Activated CD8-positive, alpha-beta memory T cell treated with anti-CD3 and anti-CD28 coated beads for 36 hours (primary cell): ENCODE data around the gene LCOR. TPM values are rescaled to one million over a fixed set of nuclear protein-coding genes. Genes with fewer than 3 reads are reported as not detected.

Experiments used
- CTCF ChIA-PET: fragments of 350-600 bp; sonication (Branson Sonifier 250); formaldehyde crosslinking; loops from one replicate; lab custom pipeline; 2021; ENCODE audit warnings: antibody characterized with exemption; lab: Charles Lee
- POLR2A ChIA-PET: fragments of 350-600 bp; sonication (Branson Sonifier 250); formaldehyde crosslinking; loops from one replicate; lab custom pipeline; 2021; ENCODE audit warnings: antibody characterized with exemption; lab: Charles Lee
- total RNA-seq, 2 experiments: library from RNA; stranded (reverse); gene quantifications; one replicate each; pipeline ENCODE4 v1.2.3, GENCODE V29; 2021

LCOR gene
- total RNA-seq, 2 experiments from 2014 or later: 24.9 to 29.2 TPM

DNA sequence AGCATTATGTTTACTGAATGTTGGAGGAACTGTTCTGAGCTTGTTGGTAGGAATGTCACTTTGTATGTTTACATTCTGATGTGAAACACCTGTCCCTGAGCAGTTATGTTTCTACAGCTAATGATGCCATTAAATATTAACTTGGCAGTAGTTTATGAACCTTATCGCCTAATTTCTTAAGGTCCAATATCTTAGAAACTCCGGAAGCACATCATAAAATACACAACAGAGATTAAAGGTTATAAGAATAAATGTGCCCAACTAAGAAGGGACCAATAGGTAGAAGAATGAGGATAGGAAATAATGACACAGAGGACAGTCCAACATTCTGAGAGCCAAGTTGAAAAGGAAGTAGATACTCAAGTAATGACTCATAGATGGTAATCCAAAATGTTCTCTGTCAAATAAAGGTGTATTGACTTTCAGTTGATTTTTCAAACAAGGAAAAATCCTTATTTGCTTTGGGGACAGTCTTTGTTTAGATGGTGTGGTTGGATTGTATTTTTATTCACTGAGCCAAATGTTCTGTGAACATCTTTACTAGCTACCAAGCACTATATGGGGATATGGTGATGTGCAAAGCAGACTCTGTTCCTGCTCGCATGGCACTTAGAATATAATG is 31.9 kb downstream of the LCOR start:
- ChIA-PET CTCF (interaction anchor here (0.6 kb wide), 1 partner anchor 421 kb away, joined by 3 read pairs; no protein-coding TSS in a partner anchor), POLR2A (interaction anchor here (0.6 kb wide), 1 partner anchor 27 kb away, joined by 3 read pairs; no protein-coding TSS in a partner anchor)

DNA sequence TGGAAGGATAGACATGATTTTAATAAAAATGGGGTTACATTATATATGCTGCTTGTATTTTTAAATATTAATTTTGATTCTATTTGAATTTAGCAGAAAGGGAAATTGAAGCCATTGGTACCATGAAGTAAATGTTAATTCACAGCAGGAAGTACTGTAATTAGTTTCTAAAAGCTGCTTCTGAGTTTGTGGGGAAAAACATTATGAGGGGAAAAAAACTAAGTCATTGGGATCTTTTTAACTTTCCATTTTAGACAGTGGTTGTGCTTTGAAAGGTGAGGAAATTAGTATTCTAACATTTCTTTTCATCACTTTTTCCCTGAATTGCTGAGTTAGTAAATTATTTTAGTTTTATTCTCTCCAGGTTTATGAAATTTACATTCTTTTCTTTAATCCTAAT is 41.0 kb downstream of the LCOR start:
- ChIA-PET POLR2A (no interaction called here), CTCF (no interaction called here)

DNA sequence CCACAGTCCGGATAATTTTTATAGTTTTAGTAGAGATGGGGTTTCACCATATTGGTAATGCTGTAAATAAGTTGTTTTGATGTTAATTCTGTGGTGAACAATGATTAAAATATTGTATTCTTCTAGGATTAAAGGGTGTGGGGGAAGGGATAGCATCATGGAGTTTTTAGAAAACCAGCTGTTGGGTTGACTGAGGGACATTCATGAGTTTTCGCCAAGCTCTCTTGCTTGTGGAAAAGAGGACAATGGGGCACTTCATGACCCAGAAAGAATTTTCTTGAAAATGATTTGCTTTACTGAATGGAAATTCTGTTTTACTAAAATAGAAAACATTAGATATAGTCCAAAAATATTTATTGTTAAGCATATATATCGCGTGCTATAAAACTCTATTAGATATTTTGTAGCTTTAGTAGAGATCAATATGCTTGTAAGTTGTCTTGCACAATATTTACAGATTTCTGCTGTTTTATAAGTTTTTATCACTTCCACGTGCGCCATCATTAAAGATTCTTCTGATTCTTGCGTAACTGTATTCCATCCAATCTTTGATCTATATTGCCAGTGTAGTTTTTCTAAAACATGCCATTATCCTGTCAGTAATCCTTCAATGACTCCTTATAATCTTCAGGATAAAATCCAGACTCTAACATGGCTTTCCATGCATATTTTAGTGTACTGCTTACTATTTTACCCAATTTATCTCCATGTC is 41.8 kb downstream of the LCOR start:
- POLR2A ChIA-PET: no interaction called here
- CTCF ChIA-PET: interaction anchor here (0.7 kb wide), 1 partner anchor 151 kb away, joined by 4 read pairs; no protein-coding TSS in a partner anchor

DNA sequence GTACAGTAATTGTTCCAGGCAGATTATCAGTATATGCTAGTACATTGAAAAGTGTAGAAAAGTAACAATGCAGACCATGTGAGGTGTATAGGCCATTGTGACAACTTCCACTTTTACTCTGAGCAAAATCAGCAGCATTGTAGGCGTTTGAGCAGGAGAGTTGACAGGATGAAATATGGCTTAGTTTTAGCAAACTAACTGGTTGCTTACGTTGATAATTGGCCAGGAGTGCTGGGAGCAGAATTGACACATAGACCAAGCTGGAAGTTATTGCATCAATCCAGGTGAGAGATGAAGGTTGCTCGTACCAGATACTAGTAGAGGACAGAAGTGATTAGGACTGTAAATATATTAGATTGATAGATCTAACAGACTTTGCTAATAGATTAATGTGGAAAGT is 46.0 kb downstream of the LCOR start:
- CTCF ChIA-PET: no interaction called here
- POLR2A ChIA-PET: no interaction called here

DNA sequence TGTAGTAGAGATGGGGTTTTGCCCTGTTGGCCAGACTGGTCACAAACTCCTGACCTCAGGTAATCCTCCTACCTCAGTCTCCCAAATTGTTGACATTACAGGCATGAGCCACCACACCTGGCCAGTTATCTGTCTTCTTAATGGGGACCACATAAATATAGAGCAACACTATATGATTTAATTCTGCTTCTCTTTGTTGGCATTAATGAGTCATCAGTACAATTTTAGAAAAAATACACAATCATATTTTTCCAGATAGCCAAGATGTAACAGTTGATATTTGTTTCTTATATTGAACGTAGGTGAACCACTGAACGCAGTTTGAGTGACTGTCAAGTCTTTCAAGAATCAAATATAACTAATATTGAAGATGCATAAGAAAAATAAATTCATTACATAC is 48.5 kb downstream of the LCOR start:
- POLR2A ChIA-PET: no interaction called here
- CTCF ChIA-PET: no interaction called here

- POLR2A ChIA-PET: no interaction called here
- CTCF ChIA-PET: interaction anchor here (1.1 kb wide), 1 partner anchor 15 kb away, joined by 4 read pairs; no protein-coding TSS in a partner anchor
These were observed 57.5 kb downstream of the LCOR start for GRCh38 chr10:96889415-96890171.

DNA sequence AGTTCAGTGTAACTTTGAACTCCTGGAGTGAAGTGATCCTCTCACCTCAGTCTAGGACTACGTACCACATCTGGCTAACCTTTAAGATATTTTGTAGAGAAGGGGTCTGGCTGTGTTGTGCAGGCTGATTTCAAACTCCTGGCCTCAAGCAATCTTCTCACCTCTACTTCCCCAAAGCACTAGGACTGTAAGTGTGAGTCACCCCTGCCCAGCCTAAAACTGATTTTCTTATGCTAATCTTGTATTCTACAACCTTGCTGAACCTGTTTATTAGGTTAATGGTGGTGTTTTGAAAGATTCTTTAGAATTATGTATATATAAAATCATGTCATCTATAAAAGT is 58.0 kb downstream of the LCOR start:
- ChIA-PET POLR2A (no interaction called here), CTCF (interaction anchor here (1.1 kb wide), 1 partner anchor 15 kb away, joined by 4 read pairs; no protein-coding TSS in a partner anchor)

- CTCF ChIA-PET: interaction anchor here (1.1 kb wide), 1 partner anchor 16 kb away, joined by 4 read pairs; no protein-coding TSS in a partner anchor
- POLR2A ChIA-PET: no interaction called here
These were observed 58.5 kb downstream of the LCOR start for GRCh38 chr10:96890580-96890979.

- CTCF ChIA-PET: no interaction called here
- POLR2A ChIA-PET: no interaction called here
These were observed 59.7 kb downstream of the LCOR start for GRCh38 chr10:96891840-96892239.

DNA sequence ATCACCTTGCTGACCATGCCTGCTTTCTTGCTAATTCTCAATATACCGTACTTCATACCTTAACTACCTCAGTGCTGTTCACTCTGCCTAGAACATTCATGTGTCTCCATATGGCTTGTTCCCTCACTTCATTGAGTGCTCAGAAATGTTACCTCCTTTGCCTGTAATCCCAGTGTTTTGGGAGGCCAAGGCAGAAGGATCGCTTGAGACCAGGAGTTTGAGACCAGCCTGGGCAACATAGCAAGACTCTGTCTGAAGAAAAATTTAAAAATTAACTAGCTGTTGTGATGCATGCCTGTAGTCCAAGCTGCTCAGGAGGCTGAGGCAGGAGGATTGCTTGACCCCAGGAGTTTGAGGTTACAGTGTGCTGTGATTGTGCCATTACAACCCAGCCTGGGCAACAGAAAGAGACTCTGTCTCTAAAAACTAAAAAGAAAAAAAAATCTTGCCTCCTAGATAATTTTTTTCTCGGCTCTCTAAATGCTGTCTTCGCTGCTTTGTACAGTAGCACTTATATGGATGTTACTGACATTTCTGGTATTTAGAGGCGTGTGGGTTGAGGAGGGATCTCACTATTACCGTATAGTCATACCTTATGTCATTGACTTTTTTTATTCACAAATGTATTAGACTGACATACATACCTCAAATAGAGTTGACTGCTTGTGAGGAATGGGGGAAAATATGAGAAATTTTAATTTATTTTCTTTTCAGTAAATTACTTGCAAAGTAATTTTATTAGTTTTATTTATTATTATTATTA is 63.7 kb downstream of the LCOR start:
- ChIA-PET POLR2A (no interaction called here), CTCF (no interaction called here)

DNA sequence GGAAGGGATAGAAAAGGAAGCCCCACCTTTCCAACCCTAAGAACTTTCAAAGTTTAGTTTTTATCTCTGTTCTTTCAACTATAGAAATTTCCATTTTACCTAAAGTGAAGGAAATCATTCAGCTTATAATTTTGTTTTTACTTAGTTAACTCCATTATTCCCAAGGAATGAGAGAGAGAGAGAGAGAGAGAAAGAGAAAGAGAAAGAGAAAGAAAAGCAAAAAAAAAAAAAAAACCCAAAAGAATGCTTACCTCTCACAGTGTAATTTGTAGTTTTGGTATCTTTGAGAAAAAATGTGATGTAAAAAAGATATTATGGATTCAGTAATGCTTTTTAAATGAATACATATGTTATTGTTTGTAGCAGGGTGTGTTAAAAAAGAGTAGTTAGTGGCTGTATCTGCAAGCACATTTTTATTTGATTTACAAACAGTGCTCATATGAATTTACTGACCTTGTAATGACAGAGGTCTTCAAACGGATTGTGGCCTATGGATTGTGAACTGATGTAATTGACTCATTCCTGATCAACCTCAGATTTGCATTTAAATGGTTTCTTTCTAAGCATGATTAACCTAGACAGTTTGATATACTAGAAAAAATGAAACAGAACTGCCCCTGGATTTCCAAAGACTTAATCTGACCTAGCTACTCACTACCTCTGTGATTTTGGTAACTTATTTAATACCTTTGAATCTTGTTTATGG is 64.9 kb downstream of the LCOR start:
- CTCF ChIA-PET: interaction anchor here (1.5 to 1.6 kb wide), 2 partner anchors 128 to 254 kb away, joined by 4 read pairs; no protein-coding TSS in a partner anchor
- POLR2A ChIA-PET: no interaction called here

GRCh38 chr10:96902117-96902516 is 70.0 kb downstream of the LCOR start:
- CTCF ChIA-PET: interaction anchor here (1.3 kb wide), 1 partner anchor 8 kb away, joined by 3 read pairs; no protein-coding TSS in a partner anchor

GRCh38 chr10:96902731-96903358 is 70.7 kb downstream of the LCOR start:
- ChIA-PET CTCF (no interaction called here), POLR2A (no interaction called here)

More at GRCh38 chr10:96902117-96902516, 70.0 kb downstream of the LCOR start:
- POLR2A ChIA-PET: no interaction called here

DNA sequence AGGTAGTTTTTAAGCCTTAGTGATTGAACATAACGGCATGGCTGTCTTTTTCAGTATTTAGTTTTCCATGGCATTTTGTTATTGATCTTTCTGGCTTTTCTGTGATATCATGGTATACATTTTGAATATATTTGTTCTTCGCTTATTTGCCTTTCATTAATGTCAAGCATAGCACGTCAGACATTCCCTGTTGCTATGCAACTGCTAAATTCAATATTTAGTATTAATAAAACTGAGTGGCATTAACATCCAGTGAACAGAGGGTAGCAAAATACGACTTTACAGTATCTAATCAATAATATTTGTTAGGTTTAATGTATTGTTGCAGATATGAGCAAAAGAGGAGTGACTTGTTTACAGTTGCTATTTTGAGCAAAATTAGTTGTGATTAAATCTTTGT is 72.5 kb downstream of the LCOR start:
- ChIA-PET POLR2A (no interaction called here), CTCF (no interaction called here)

- CTCF ChIA-PET: no interaction called here
- POLR2A ChIA-PET: no interaction called here
These were observed 74.8 kb downstream of the LCOR start for GRCh38 chr10:96906864-96907263.

GRCh38 chr10:96910488-96911395 is 78.6 kb downstream of the LCOR start:
- CTCF ChIA-PET: interaction anchor here (0.7 to 1.3 kb wide), 6 partner anchors 10 to 840 kb away, joined by 3 to 4 read pairs (median 3); no protein-coding TSS in a partner anchor
- POLR2A ChIA-PET: no interaction called here

- ChIA-PET CTCF (interaction anchor here (1.3 kb wide), 1 partner anchor 113 kb away, joined by 4 read pairs; no protein-coding TSS in a partner anchor), POLR2A (no interaction called here)
These were observed 80.3 kb downstream of the LCOR start for GRCh38 chr10:96912405-96912804.
